Measurements from ENCODE around the gene NDUFB3. TPM values are rescaled to one million over a fixed set of nuclear protein-coding genes. Genes with fewer than 3 reads are reported as not detected.

NDUFB3 gene
- 23.2 TPM for total RNA-seq

DNA sequence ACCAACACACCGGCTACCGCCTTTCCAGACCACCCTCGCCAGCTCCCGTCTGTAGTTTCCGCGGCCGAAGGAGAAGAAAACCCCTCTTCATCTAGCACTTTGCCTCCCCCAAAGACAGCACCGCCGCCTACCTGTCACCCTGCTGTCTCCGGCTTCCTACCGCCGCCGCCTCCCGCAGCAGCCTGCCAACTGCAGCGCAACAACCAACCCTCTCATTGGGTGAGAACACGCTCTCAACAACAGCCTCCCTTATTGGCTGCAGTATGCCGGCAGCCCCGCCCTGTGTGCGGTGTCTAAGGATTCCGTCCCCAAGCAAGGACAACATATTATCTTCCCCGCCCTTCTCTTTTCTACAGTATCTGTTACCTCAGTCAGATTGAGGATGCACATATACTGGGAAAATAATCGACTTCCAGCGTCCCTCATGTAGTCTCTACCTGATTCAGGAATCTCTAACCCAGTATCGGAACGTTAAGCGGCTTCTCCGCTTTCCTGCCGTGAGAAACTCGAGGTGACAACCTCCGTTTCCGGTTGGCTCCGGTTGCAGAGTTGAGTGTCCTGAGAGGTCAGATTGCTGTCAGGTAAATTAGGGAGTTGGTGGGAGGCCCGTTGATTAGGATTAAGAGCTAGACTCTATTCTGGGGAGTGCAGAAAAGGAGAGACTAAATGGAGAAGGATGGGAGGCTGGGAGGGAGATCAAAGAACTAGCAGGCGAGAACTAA, at the start of gene NDUFB3, which contains the start of gene HYCC2:
TSS of gene NDUFB3 (plus strand) at position 523 of the 722 bp plus-strand sequence. CDS start 6,882 bp downstream, outside the sequence.
TSS of gene HYCC2 (minus strand) at position 193 of the 722 bp plus-strand sequence. CDS start 47,662 bp downstream, outside the sequence.

DNA sequence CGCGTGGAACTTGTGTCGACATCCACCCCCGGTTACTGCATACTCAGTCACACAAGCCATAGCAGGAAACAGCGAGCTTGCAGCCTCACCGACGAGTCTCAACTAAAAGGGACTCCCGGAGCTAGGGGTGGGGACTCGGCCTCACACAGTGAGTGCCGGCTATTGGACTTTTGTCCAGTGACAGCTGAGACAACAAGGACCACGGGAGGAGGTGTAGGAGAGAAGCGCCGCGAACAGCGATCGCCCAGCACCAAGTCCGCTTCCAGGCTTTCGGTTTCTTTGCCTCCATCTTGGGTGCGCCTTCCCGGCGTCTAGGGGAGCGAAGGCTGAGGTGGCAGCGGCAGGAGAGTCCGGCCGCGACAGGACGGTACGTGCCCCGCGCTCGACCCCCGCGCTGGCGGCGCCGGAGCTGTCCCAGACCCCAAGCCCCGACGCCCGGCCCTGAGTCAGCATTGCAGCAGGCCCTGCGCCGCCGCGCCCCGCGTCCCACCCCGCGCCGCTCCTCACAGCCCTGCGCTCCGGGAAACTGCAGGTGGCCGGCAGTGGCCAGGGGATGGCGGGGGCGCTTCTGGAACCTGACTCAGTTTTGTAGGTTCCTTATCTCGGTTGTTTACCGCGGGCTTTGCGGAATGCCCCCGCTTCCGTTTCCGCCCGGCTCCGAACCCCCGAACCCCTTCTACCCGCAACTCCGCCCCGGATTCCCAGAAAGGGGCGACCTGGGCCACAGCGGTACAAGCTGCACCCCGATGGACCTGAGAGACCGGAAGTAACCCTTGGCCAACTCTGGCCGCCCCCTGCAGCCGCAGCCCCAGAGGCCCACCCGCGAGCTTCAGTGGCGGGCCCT, 44.5 kb downstream of the NDUFB3 start, which contains the start of gene CFLAR:
TSS of gene CFLAR (plus strand) at position 50 of the 844 bp plus-strand sequence. CDS start 13,702 bp downstream, outside the sequence.

Small RNA genes lying within 50 kb of the gene (small RNA-seq; reads per million reads assigned to genes)
- gene RNU6-1206P (ENCODE audit: low replicate concordance) = not detected

Other genes starting within 250 kb of the NDUFB3 start
- gene CLK1, start 207.3 kb upstream of the NDUFB3 start, total RNA-seq = 249 TPM
- gene PPIL3, start 182.9 kb upstream of the NDUFB3 start, total RNA-seq = 49.8 TPM
- 34.4 TPM for gene NIF3L1, start 182.6 kb upstream of the NDUFB3 start, total RNA-seq
- 28.2 TPM for gene ORC2, start 108.3 kb upstream of the NDUFB3 start, total RNA-seq
- 68.5 TPM for gene HYCC2, start 330 bp upstream of the NDUFB3 start, total RNA-seq
- 52.0 TPM for gene CFLAR, start 44.2 kb downstream of the NDUFB3 start, total RNA-seq
- 2.2 TPM for gene CASP10, start 111.1 kb downstream of the NDUFB3 start, total RNA-seq
- gene CASP8, start 188.5 kb downstream of the NDUFB3 start, total RNA-seq = 0.63 TPM